HepG2 (cell line): Measurements from ENCODE around the gene IL3. TPM values are rescaled to one million over a fixed set of nuclear protein-coding genes. Genes with fewer than 3 reads are reported as not detected.

Source experiments
- BCL6 ChIP-seq: IDR thresholded peaks from 2 replicates; pipeline ENCODE4 v1.6.1; 2016; ENCODE audit warnings: missing genetic modification reagents, missing compliant biosample characterization
- BORCS8-MEF2B ChIP-seq: sonication (generic); formaldehyde crosslinking; IDR thresholded peaks from 2 replicates; pipeline ENCODE4 v1.8.0; 2022; ENCODE audit warnings: mild to moderate bottlenecking, missing genetic modification reagents
- CCDC6 ChIP-seq: sonication (generic); formaldehyde crosslinking; IDR thresholded peaks from 2 replicates; pipeline ENCODE4 v1.8.1; 2022; ENCODE audit warnings: mild to moderate bottlenecking, missing genetic modification reagents, moderate library complexity
- FOXA1 ChIP-seq, 2 experiments: fragments of 450-650 bp in 1 of 2; sonication (generic) in 1 of 2; formaldehyde crosslinking in 1 of 2; IDR thresholded peaks; 2 replicates each; pipeline versions ENCODE4 v1.4.0 to v1.6.1; 2016 to 2020; ENCODE audit warnings: missing genetic modification reagents in 1 of 2
- GATAD2A ChIP-seq: IDR thresholded peaks from 2 replicates; pipeline ENCODE4 v1.6.1; 2016
- HNF4A ChIP-seq: sonication (generic); formaldehyde crosslinking; IDR thresholded peaks from 2 replicates; pipeline ENCODE4 v1.4.0; 2020; ENCODE audit warnings: missing genetic modification reagents
- IRF2 ChIP-seq: IDR thresholded peaks from 2 replicates; pipeline ENCODE4 v1.6.1; 2018; ENCODE audit warnings: missing genetic modification reagents, missing compliant biosample characterization
- LCORL ChIP-seq, 2 experiments: fragments of 450-650 bp in 1 of 2; sonication (generic) in 1 of 2; formaldehyde crosslinking in 1 of 2; IDR thresholded peaks; 2 replicates each; pipeline versions ENCODE4 v1.5.0 to v1.6.1; 2017 to 2020; ENCODE audit warnings: antibody characterized with exemption in 1 of 2, missing genetic modification reagents in 1 of 2
- MXI1 ChIP-seq: IDR thresholded peaks from 3 replicates; pipeline ENCODE4 v1.6.1; 2012; ENCODE audit warnings: low read depth, low read length, inconsistent platforms, borderline replicate concordance
- U2AF2 ChIP-seq: fragments of 200-400 bp; formaldehyde crosslinking; IDR thresholded peaks from 2 replicates; pipeline ENCODE4 v1.6.1; 2017; ENCODE audit warnings: low read depth, mild to moderate bottlenecking, low read length
- ZBTB42 ChIP-seq: sonication (generic); formaldehyde crosslinking; IDR thresholded peaks from 2 replicates; pipeline ENCODE4 v1.5.0; 2020; ENCODE audit warnings: mild to moderate bottlenecking, missing genetic modification reagents
- ZKSCAN8 ChIP-seq: IDR thresholded peaks from 2 replicates; pipeline ENCODE4 v1.6.1; 2016; ENCODE audit warnings: borderline replicate concordance, missing genetic modification reagents, missing compliant biosample characterization
- ZNF17 ChIP-seq: sonication (generic); formaldehyde crosslinking; IDR thresholded peaks from 2 replicates; pipeline ENCODE4 v1.5.0; 2020; ENCODE audit warnings: mild to moderate bottlenecking, missing genetic modification reagents
- ZNF205 ChIP-seq: IDR thresholded peaks from 2 replicates; pipeline ENCODE4 v1.6.1; 2018; ENCODE audit warnings: missing biosample characterization, missing genetic modification reagents
- ZNF615 ChIP-seq: sonication (generic); formaldehyde crosslinking; IDR thresholded peaks from 2 replicates; pipeline ENCODE4 v1.5.0; 2020; ENCODE audit warnings: mild to moderate bottlenecking, missing genetic modification reagents, borderline replicate concordance
- polyA plus RNA-seq, 8 experiments: library from polyadenylated mRNA; depleted of rRNA in 3 of 8; stranded (reverse) in 7 of 8; unstranded in 1 of 8; fragments of >200 nt; fragmentation: Illumina TruSeq in 4 of 8; extraction: Trizol in 4 of 8; gene quantifications; 2 replicates each; pipeline versions ENCODE4 v1.2.1 to v1.2.3, GENCODE V29; 2011 to 2016; ENCODE audit warnings: low read depth in 4 of 8, missing spikeins in 1 of 8, mixed read lengths in 1 of 8; ENCODE audit not compliant: insufficient read depth in 1 of 8
- total RNA-seq, 5 experiments: library from RNA; depleted of rRNA; stranded (reverse); fragments of >200 nt; fragmentation: Illumina TruSeq; extraction: Trizol; gene quantifications; 2 replicates each; pipeline ENCODE4 v1.2.3, GENCODE V29; 2016; ENCODE audit warnings: low read depth in 1 of 5
- TF ChIP-seq, protein P1 (sequence below): sonication (generic); formaldehyde crosslinking; IDR thresholded peaks from 2 replicates; pipeline ENCODE4 v1.5.1; 2020; ENCODE audit warnings: missing genetic modification reagents, mild to moderate bottlenecking, borderline replicate concordance
- TF ChIP-seq, protein P2 (sequence below), 2 experiments: IDR thresholded peaks; 2 replicates each; pipeline ENCODE4 v1.6.1; 2011 to 2012; ENCODE audit warnings: low read length in 2 of 2, borderline replicate concordance in 1 of 2, low read depth in 1 of 2, mild to moderate bottlenecking in 1 of 2, moderate library complexity in 1 of 2
- TF ChIP-seq, protein P3 (sequence below): IDR thresholded peaks from 2 replicates; pipeline ENCODE4 v1.6.1; 2016; ENCODE audit warnings: low read depth, missing genetic modification reagents, missing compliant biosample characterization

IL3 gene
- total and polyA plus RNA-seq, 2 of the 13 experiments (the other 11 are each of a cell fraction or from before 2014, with no cell fraction given), result not detected

DNA sequence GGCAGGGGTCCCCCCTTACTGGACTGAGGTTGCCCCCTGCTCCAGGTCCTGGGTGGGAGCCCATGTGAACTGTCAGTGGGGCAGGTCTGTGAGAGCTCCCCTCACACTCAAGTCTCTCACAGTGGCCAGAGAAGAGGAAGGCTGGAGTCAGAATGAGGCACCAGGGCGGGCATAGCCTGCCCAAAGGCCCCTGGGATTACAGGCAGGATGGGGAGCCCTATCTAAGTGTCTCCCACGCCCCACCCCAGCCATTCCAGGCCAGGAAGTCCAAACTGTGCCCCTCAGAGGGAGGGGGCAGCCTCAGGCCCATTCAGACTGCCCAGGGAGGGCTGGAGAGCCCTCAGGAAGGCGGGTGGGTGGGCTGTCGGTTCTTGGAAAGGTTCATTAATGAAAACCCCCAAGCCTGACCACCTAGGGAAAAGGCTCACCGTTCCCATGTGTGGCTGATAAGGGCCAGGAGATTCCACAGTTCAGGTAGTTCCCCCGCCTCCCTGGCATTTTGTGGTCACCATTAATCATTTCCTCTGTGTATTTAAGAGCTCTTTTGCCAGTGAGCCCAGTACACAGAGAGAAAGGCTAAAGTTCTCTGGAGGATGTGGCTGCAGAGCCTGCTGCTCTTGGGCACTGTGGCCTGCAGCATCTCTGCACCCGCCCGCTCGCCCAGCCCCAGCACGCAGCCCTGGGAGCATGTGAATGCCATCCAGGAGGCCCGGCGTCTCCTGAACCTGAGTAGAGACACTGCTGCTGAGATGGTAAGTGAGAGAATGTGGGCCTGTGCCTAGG, 13.0 kb downstream of the IL3 start, which contains the start of gene CSF2 (continued):
- TF ChIP-seq IRF2 (CRISPR knock-in tag), result no peak
- no peak for TF ChIP-seq CCDC6 (CRISPR knock-in tag)
- TF ChIP-seq ZNF17 (CRISPR knock-in tag), result no peak
- no peak for TF ChIP-seq BCL6
- no peak for TF ChIP-seq U2AF2
- no peak for TF ChIP-seq ZBTB42 (CRISPR knock-in tag)
- no peak for TF ChIP-seq MXI1
- peak; percentile 31; the same call in 1 of the 2 replicates for TF ChIP-seq HNF4A (CRISPR knock-in tag)
- TF ChIP-seq, protein P1, sequence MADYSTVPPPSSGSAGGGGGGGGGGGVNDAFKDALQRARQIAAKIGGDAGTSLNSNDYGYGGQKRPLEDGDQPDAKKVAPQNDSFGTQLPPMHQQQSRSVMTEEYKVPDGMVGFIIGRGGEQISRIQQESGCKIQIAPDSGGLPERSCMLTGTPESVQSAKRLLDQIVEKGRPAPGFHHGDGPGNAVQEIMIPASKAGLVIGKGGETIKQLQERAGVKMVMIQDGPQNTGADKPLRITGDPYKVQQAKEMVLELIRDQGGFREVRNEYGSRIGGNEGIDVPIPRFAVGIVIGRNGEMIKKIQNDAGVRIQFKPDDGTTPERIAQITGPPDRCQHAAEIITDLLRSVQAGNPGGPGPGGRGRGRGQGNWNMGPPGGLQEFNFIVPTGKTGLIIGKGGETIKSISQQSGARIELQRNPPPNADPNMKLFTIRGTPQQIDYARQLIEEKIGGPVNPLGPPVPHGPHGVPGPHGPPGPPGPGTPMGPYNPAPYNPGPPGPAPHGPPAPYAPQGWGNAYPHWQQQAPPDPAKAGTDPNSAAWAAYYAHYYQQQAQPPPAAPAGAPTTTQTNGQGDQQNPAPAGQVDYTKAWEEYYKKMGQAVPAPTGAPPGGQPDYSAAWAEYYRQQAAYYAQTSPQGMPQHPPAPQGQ (CRISPR knock-in tag), result no peak
- TF ChIP-seq ZNF615 (CRISPR knock-in tag), result no peak
- no peak for TF ChIP-seq ZNF205 (CRISPR knock-in tag)
- no peak for TF ChIP-seq ZKSCAN8 (CRISPR knock-in tag)
- no peak for TF ChIP-seq GATAD2A
- no peak for TF ChIP-seq LCORL (IDR thresholded peaks at IDR 0.05)
- TF ChIP-seq LCORL (CRISPR knock-in tag; IDR thresholded peaks at IDR 0.05), result no peak
- TF ChIP-seq, protein P2, sequence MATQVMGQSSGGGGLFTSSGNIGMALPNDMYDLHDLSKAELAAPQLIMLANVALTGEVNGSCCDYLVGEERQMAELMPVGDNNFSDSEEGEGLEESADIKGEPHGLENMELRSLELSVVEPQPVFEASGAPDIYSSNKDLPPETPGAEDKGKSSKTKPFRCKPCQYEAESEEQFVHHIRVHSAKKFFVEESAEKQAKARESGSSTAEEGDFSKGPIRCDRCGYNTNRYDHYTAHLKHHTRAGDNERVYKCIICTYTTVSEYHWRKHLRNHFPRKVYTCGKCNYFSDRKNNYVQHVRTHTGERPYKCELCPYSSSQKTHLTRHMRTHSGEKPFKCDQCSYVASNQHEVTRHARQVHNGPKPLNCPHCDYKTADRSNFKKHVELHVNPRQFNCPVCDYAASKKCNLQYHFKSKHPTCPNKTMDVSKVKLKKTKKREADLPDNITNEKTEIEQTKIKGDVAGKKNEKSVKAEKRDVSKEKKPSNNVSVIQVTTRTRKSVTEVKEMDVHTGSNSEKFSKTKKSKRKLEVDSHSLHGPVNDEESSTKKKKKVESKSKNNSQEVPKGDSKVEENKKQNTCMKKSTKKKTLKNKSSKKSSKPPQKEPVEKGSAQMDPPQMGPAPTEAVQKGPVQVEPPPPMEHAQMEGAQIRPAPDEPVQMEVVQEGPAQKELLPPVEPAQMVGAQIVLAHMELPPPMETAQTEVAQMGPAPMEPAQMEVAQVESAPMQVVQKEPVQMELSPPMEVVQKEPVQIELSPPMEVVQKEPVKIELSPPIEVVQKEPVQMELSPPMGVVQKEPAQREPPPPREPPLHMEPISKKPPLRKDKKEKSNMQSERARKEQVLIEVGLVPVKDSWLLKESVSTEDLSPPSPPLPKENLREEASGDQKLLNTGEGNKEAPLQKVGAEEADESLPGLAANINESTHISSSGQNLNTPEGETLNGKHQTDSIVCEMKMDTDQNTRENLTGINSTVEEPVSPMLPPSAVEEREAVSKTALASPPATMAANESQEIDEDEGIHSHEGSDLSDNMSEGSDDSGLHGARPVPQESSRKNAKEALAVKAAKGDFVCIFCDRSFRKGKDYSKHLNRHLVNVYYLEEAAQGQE (IDR thresholded peaks at IDR 0.05; ENCODE audit: borderline replicate concordance in 1 of 2, low read depth in 1 of 2, low read length in 2 of 2), result no peak
- no peak for TF ChIP-seq BORCS8-MEF2B (CRISPR knock-in tag)
- TF ChIP-seq FOXA1 (IDR thresholded peaks at IDR 0.05), result no peak
- peak; percentile 31; the same call in 1 of the 2 replicates for TF ChIP-seq FOXA1 (CRISPR knock-in tag; IDR thresholded peaks at IDR 0.05)
- TF ChIP-seq, protein P3, sequence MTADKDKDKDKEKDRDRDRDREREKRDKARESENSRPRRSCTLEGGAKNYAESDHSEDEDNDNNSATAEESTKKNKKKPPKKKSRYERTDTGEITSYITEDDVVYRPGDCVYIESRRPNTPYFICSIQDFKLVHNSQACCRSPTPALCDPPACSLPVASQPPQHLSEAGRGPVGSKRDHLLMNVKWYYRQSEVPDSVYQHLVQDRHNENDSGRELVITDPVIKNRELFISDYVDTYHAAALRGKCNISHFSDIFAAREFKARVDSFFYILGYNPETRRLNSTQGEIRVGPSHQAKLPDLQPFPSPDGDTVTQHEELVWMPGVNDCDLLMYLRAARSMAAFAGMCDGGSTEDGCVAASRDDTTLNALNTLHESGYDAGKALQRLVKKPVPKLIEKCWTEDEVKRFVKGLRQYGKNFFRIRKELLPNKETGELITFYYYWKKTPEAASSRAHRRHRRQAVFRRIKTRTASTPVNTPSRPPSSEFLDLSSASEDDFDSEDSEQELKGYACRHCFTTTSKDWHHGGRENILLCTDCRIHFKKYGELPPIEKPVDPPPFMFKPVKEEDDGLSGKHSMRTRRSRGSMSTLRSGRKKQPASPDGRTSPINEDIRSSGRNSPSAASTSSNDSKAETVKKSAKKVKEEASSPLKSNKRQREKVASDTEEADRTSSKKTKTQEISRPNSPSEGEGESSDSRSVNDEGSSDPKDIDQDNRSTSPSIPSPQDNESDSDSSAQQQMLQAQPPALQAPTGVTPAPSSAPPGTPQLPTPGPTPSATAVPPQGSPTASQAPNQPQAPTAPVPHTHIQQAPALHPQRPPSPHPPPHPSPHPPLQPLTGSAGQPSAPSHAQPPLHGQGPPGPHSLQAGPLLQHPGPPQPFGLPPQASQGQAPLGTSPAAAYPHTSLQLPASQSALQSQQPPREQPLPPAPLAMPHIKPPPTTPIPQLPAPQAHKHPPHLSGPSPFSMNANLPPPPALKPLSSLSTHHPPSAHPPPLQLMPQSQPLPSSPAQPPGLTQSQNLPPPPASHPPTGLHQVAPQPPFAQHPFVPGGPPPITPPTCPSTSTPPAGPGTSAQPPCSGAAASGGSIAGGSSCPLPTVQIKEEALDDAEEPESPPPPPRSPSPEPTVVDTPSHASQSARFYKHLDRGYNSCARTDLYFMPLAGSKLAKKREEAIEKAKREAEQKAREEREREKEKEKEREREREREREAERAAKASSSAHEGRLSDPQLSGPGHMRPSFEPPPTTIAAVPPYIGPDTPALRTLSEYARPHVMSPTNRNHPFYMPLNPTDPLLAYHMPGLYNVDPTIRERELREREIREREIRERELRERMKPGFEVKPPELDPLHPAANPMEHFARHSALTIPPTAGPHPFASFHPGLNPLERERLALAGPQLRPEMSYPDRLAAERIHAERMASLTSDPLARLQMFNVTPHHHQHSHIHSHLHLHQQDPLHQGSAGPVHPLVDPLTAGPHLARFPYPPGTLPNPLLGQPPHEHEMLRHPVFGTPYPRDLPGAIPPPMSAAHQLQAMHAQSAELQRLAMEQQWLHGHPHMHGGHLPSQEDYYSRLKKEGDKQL, result no peak
